ENCODE results near the gene GALT. TPM values are rescaled to one million over a fixed set of nuclear protein-coding genes. Genes with fewer than 3 reads are reported as not detected.

The GALT gene
- polyA plus RNA-seq, 1 experiment: 41.5 TPM

DNA sequence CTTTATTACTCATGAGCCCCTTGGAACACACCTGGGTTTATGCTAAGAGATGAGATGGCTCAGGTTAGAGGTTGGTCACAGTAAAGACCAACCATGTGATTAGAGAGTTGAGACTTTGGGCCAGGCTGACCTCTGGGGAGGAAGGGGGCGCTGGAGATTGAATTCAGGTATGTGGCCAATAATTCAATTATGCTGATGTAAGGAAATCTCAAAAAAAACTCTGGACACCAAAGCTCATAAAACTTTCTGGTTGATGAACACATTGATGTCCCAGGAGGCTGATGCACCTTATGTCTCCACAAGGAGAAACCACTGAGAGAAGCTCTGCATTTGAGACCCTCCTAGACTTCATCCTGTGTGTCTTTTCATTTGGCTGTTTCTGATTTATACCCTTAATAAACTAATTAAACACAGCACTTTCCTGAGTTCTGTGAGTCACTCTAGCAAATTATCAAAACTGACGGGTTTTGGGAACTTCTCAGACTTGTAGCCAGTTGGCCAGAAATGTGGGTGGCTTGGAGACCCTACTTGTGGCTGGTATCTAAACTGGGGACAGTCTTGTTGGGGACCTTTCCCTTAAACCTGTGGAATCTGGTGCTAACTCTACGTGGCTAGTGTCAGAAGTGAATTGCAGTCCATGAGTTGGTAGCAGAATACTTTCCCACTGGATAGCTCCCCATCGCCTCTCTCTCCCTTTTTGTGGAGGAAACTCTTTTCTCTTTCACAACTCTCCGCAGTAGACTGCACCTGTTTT lies 23.5 kb downstream of the GALT start:
- ChIA-PET CTCF (interaction anchor here (0.8 to 2.3 kb wide), 5 partner anchors 29 to 230 kb away, joined by 3 to 8 read pairs (median 3); no protein-coding TSS in a partner anchor), POLR2A (no interaction called here)
- no peaks in the 10 kb centered on the region for H3K27me3 ChIP-seq (ENCODE audit: control insufficient read depth, insufficient read depth, low read length)
- TF ChIP-seq, protein P1, sequence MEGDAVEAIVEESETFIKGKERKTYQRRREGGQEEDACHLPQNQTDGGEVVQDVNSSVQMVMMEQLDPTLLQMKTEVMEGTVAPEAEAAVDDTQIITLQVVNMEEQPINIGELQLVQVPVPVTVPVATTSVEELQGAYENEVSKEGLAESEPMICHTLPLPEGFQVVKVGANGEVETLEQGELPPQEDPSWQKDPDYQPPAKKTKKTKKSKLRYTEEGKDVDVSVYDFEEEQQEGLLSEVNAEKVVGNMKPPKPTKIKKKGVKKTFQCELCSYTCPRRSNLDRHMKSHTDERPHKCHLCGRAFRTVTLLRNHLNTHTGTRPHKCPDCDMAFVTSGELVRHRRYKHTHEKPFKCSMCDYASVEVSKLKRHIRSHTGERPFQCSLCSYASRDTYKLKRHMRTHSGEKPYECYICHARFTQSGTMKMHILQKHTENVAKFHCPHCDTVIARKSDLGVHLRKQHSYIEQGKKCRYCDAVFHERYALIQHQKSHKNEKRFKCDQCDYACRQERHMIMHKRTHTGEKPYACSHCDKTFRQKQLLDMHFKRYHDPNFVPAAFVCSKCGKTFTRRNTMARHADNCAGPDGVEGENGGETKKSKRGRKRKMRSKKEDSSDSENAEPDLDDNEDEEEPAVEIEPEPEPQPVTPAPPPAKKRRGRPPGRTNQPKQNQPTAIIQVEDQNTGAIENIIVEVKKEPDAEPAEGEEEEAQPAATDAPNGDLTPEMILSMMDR (IDR thresholded peaks at IDR 0.05; ENCODE audit: insufficient read depth, low read depth, low read length): no peak
- H3K4me3 ChIP-seq (ENCODE audit: low read depth, low read length): no peak overlapping the region
- H3K36me3 ChIP-seq (ENCODE audit: control insufficient read depth, insufficient read depth, low read length): peaks cover 4% of the 10 kb centered on the region; the same call in 1 of the 2 replicates
- DNase-seq (ENCODE audit: low read depth): no peak

DNA sequence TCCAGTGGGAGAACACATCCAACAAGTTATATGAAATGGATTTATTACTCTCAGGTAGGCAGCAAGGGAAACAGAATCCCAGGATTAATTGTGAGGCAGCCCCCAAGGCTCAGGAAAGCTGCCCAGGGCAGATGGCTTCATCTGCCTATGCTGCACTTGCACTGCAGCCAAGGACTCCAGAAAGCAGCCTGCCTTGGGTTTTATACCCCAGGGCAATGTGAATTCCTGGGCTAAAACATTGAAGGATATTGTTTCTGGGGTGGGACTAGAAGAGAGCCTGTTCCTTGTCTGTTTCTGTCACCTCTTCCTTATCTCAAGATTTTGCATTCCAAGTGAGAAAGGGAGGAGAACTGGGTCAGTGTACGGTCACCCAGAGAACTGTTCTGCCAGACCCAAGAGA lies 24.8 kb downstream of the GALT start:
- no peak for DNase-seq (ENCODE audit: low read depth)
- no peak overlapping the region for H3K4me3 ChIP-seq (ENCODE audit: low read depth, low read length)
- ChIA-PET POLR2A (no interaction called here), CTCF (interaction anchor here (1.1 to 2.3 kb wide), 4 partner anchors 30 to 228 kb away, joined by 3 to 8 read pairs (median 5); no protein-coding TSS in a partner anchor)
- H3K27me3 ChIP-seq (ENCODE audit: control insufficient read depth, insufficient read depth, low read length): no peaks in the 10 kb centered on the region
- TF ChIP-seq, protein P1 (IDR thresholded peaks at IDR 0.05; ENCODE audit: insufficient read depth, low read depth, low read length): no peak
- H3K36me3 ChIP-seq (ENCODE audit: control insufficient read depth, insufficient read depth, low read length): peaks cover 4% of the 10 kb centered on the region; the same call in 1 of the 2 replicates

DNA sequence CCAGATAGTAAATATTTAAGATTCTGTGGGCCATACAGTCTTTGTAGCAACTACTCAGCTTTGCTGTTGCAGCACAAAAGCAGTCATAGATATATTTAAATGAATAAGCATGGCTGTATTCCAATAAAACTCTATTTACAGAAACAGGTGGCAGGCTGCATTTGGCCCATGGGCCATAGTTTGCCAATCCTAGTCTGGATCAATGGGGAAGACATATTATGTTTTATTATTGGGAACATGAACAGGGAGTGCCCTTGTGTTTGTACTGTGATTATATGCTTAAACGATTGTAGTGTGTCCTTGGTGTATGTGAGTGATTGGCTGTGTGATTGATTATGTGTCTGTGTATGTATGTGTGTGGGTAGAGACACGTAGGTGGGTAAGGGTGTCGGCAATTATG lies 28.0 kb downstream of the GALT start:
- no peak for DNase-seq (ENCODE audit: low read depth)
- POLR2A ChIA-PET: no interaction called here
- no peaks in the 10 kb centered on the region for H3K27me3 ChIP-seq (ENCODE audit: control insufficient read depth, insufficient read depth, low read length)
- TF ChIP-seq, protein P1 (IDR thresholded peaks at IDR 0.05; ENCODE audit: insufficient read depth, low read depth, low read length): no peak
- CTCF ChIA-PET: interaction anchor here (0.8 to 3.4 kb wide), 5 partner anchors 10 to 27 kb away, joined by 3 to 45 read pairs (median 5); no protein-coding TSS in a partner anchor
- no peak overlapping the region for H3K4me3 ChIP-seq (ENCODE audit: low read depth, low read length)
- H3K36me3 ChIP-seq (ENCODE audit: control insufficient read depth, insufficient read depth, low read length): peaks cover 2% of the 10 kb centered on the region

DNA sequence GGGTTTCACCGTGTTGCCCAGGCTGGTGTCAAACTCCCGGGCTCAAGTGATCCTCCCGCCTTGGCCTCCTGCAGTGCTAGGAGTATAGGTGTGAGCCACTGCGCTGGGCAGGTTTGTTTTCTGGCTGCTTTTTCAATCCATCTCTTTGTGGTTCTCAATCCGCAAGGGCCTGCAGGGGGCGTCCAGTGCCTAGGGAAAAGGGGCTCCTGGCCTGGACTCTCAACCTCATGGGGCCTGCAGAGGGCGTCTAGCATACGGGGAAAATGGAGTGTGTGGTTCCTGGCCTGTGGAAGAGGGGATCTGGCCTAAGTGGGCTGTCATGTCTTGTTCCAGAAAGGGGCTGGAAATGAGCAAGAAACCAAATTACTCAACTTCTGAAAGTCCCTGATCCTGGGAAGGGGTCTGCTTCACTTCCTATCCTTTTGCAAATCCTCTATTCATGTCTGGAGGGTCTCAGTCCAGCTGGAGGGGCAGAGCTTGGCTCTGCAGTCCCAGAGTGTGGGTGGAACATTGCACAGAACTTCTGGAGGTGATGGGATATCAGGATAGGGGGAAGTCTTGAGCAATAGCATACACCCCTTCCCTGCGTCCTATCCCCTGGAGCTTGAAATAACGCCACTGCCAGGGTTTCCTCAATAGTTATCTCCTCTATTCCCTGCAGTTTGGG lies 28.7 kb downstream of the GALT start:
- DNase-seq (ENCODE audit: low read depth): no peak
- Histone ChIP-seq H3K4me3 (ENCODE audit: low read depth, low read length) (no peak overlapping the region), H3K36me3 (ENCODE audit: control insufficient read depth, insufficient read depth, low read length) (peaks cover 2% of the 10 kb centered on the region), H3K27me3 (ENCODE audit: control insufficient read depth, insufficient read depth, low read length) (no peaks in the 10 kb centered on the region)
- ChIA-PET CTCF (interaction anchor here (0.7 to 3.4 kb wide), 11 partner anchors 9 to 39 kb away, joined by 3 to 45 read pairs (median 5); partner anchors contain the start of gene CCL27), POLR2A (no interaction called here)
- TF ChIP-seq, protein P1 (IDR thresholded peaks at IDR 0.05; ENCODE audit: insufficient read depth, low read depth, low read length): peak; percentile 88

DNA sequence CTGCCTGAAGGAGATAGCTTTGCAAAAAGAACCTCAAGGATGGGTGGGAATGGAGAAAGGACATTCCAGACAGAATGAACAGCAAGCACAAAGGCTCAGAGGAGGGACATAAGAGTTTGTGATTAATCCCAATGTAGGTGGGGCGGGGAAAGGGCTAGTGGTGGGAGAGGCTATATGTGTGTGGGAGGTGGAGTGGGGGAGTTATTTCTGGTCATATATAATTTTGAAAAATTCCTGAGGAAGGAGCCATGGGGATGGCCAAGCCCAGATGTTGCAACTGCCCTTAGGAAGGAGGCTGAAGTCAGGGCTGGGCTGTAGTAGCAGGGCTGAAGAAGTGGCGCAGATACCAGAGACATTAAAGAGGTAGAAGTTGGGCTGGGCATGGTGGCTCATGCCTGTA lies 29.4 kb downstream of the GALT start:
- Histone ChIP-seq H3K27me3 (ENCODE audit: control insufficient read depth, insufficient read depth, low read length) (no peaks in the 10 kb centered on the region), H3K36me3 (ENCODE audit: control insufficient read depth, insufficient read depth, low read length) (peaks cover 2% of the 10 kb centered on the region), H3K4me3 (ENCODE audit: low read depth, low read length) (no peak overlapping the region)
- TF ChIP-seq, protein P1 (IDR thresholded peaks at IDR 0.05; ENCODE audit: insufficient read depth, low read depth, low read length): no peak
- ChIA-PET CTCF (interaction anchor here (0.7 to 3.4 kb wide), 10 partner anchors 9 to 38 kb away, joined by 3 to 45 read pairs (median 5); partner anchors contain the start of gene CCL27), POLR2A (no interaction called here)
- DNase-seq (ENCODE audit: low read depth): no peak

Measured in BJ (cell line).